NCI-H510A treated with DMSO at 0.1 percent for 48 hours (cell line): ENCODE results near the gene PLCH1.

Experiments
- DNase-seq: peaks from one replicate; lab custom pipeline; 2025; lab: John Stamatoyannopoulos, UW

Gene PLCH1, protein sequence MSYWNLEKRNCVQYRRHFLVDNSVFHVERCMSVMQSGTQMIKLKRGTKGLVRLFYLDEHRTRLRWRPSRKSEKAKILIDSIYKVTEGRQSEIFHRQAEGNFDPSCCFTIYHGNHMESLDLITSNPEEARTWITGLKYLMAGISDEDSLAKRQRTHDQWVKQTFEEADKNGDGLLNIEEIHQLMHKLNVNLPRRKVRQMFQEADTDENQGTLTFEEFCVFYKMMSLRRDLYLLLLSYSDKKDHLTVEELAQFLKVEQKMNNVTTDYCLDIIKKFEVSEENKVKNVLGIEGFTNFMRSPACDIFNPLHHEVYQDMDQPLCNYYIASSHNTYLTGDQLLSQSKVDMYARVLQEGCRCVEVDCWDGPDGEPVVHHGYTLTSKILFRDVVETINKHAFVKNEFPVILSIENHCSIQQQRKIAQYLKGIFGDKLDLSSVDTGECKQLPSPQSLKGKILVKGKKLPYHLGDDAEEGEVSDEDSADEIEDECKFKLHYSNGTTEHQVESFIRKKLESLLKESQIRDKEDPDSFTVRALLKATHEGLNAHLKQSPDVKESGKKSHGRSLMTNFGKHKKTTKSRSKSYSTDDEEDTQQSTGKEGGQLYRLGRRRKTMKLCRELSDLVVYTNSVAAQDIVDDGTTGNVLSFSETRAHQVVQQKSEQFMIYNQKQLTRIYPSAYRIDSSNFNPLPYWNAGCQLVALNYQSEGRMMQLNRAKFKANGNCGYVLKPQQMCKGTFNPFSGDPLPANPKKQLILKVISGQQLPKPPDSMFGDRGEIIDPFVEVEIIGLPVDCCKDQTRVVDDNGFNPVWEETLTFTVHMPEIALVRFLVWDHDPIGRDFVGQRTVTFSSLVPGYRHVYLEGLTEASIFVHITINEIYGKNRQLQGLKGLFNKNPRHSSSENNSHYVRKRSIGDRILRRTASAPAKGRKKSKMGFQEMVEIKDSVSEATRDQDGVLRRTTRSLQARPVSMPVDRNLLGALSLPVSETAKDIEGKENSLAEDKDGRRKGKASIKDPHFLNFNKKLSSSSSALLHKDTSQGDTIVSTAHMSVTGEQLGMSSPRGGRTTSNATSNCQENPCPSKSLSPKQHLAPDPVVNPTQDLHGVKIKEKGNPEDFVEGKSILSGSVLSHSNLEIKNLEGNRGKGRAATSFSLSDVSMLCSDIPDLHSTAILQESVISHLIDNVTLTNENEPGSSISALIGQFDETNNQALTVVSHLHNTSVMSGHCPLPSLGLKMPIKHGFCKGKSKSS (N-terminal part only)

DNA sequence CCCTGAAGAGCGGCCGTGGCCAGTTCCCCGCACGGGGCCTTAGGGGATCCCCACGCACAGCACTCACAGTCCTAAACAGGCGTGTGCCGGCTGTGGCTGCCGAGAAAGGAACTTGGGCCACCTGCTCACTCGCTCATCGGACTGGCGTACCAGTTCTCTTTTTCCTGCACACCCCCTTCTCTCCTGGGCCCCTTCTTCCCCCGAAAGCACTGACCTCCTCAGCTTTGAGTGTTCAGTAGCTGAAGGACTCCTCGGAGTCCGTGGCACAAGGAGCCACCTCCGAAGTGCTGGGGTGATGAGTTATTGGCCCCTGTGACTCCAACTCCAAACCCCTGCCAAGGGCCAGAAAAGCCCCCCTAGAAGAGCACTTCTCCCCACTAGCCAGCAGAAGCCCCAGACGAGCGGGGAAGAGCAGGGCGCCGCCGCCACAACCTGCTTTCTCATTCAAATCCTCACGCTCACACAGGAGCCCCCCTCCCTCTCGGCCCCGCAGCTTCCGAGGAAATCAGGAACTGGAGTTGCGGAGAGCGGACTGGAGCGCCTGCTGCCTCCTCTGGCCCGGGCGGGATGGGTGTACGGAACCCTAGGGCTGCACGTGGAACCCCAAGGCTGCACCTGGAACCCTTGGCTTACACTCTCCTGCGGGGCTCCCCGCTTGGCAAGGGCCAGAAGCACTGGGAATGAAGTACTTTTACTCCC lies at the start of gene PLCH1:
TSS of gene PLCH1 (minus strand) at position 446 of the 699 bp plus-strand sequence. CDS start 40,847 bp downstream, outside the sequence.
- peak; percentile 58 for DNase-seq

DNA sequence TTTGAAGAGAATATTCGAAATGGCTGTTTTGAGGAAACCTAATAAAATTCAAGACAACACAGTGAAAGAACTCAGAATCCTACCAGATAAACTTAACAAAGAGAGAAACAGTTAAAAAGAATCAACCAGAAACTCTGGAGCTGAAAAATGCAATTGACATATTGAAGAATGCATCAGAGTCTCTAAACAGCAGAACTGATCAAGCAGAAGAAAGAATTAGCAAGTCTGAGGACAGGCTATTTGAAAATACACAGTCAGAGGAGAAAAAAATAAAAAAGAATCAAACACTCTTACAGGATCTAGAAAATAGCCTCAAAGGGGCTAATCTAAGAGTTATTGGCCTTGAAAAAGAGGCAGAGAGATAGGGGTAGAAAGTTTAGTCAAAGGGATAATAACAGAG lies 47.7 kb upstream of the PLCH1 start:
- DNase-seq: no peak

DNA sequence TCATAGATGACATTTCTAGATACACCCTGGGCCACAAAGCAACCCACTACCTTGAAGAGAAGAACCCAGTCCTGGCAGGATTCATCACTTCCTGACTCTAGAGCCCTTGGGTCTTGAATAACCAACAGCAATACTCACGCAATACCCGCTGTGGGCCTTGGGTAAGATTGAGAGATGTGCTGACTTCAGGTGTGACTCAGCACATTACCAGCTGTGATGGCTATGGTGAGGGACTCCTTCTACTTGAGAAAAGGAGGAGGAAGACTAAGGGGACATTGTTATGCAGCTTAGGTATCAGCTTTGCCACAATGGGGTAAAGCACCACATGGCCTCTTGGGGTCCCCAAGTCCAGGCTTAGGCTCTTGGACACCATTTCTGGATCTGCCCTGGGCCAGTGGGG lies 46.3 kb upstream of the PLCH1 start:
- no peak for DNase-seq

DNA sequence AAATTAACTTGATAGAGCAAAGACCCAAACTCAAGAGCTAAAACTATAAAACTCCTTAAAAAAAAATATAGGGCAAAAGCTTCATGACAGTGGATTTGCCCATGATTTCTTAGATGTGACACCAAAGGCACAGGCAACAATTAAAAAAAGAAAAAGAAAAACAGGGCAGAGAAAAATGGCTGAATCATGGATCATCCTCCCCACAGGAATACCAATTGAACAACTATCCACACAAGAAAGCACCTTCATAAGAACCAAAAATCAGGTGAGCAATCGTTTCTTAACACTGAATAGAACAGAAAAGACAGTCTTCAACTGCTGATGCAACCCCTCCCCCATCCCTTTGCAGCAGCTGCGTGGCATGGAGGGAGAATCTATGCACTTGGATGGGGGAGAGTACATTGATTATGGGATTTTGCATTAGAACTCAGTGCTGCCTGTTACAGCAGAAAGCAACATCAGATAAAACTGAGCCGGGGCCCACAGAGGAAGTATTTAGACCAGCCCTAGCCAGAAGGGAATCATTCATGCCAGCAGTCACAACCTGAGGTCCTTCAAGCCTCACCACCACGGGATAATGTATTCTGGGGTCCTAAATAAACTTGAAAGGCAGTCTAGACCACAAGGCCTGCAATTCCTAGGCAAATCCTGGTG lies 45.5 kb upstream of the PLCH1 start:
- DNase-seq: no peak

DNA sequence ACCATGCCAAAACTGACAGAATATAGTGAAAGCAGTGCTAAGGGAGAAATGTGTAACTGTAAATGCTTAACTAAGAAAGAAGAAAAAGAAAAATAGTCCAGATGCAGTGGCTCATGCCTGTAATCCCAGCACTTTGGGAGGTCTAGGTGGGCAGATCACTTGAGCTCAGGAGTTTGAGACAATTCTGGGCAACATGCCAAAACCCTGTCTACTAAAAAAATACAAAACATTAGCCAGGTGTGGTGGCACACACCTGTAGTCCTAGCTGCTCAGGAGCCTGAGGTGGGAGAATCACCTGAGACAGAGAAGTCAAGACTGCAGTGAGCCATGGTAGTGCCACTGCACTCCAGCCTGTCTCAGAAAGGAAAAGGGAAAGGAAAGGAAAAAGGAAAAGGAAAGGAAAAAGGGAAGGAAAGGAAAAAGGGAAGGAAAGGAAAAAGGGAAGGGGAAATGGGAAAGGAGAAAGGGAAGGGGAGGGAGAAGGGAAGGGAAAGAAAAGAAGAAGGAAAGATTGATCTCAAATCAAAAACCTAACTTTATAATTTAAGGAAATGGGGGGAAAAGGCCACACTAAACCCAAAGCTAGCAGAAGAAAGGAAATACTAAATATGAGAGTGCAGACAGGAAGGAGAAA lies 40.9 kb upstream of the PLCH1 start:
- DNase-seq: peak; percentile 4

DNA sequence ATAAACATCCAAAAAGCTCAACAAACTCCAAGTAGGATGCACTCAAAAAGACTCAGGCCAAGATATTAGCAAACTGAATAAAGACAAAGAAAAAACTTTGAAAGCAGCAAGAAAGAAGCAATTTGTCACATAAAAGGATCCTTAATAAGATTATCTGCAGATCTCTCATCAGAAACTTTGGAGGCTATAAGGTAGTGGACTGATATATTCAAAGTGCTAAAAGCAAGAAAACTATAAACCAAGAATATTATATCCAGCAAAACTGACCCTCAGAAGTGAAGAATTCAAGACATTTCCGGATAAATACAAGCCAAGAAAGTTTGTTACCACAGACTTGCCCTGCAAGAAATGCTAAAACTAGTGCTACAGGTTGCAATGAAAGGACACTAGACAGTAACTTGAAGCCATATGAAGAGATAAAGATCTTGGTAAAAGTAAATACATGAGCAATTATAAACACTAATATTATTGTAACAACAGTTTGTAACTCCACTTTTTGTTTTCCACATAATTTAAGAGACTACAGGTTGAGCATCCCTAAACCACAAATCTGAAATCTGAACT lies 37.6 kb upstream of the PLCH1 start:
- DNase-seq: no peak

DNA sequence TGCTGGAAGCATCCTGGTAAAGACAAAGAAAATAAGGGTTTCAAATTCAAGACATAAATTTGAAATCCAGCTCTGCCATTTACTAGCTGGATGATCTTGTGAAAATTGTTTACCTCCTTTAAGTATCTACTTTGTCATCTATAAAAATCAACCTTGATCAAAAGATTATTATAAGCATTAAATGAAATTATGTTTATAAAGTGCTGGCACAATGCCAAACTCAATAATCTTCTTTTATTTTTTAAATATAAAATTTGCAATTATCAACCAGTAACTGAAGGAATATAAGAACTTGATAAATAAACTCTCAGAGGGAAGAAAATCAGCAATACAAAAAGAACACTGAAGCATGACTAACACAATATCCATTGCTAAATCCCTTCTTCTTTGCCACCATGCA lies 35.4 kb upstream of the PLCH1 start:
- no peak for DNase-seq

DNA sequence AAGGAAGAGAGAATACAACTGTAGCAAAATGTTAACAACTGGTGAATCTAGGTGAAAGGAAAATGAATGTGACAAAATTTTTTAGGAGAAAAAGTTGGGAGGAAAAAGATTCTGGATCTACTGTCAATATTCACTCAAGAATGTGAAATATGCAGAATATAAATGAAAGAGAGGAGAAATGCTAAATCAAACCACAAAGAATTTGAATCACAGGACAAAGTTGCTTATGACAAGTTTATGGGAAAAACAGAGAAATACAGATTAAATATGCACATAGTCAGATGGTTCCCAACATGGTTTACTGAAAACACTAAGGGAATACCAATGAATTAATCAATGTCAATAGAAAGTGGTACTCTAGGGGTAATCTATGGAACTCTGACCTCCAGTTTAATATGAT lies 33.6 kb upstream of the PLCH1 start:
- no peak for DNase-seq

DNA sequence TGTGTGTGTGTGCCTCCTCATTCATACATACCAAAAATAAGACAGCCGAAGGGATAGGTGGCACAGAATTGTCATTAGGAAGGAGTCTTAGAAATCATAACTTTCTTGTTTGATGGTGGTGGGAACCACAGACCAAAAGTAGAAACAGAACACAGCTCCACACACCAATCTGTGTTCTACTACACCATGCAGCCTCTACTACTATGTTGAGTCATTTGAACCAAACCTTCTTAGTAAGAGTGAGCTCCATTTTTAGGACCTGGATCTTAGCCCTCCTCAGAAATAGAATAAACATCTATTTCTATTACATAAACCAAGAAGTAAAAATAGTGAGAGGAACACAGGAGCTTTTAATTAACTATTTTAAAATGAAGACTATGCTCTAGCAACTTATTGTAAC lies 27.9 kb upstream of the PLCH1 start:
- DNase-seq: no peak

DNA sequence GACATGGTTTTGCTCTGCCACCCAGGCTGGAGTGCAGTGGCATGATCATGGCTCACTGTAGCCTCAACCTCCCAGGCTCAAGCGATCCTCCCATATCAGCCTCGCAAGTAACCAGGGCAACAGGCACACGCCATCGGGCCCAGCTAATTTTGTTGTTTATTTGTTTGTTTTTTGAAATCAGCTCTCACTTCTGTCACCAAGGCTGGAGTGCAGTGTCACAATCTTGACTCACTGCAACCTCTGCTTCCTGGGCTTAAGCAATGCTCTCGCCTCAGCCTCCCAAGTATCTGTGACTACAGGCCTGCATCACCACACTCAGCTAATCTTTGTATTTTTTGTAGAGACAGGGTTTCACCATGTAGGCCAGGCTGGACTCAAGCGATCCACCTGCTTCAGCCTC lies 26.3 kb upstream of the PLCH1 start:
- DNase-seq: no peak

DNA sequence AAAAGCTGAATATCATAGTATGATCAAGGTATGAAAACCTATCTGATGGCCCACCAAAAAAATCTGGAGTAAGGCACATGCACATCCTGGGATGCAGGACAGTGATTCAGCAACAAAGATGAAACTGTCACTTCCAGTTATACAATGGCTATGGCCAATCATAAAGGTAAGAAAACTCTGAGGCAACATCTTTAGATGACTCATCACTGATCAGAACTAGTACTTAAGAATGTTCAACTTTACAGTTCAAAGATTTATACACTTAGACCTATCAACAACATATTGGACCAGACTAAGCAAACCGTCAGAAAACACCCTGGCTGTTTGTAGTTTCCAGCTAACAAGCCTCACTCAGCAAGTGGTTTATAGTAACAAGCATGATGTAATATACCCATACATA lies 21.3 kb upstream of the PLCH1 start:
- DNase-seq: no peak

DNA sequence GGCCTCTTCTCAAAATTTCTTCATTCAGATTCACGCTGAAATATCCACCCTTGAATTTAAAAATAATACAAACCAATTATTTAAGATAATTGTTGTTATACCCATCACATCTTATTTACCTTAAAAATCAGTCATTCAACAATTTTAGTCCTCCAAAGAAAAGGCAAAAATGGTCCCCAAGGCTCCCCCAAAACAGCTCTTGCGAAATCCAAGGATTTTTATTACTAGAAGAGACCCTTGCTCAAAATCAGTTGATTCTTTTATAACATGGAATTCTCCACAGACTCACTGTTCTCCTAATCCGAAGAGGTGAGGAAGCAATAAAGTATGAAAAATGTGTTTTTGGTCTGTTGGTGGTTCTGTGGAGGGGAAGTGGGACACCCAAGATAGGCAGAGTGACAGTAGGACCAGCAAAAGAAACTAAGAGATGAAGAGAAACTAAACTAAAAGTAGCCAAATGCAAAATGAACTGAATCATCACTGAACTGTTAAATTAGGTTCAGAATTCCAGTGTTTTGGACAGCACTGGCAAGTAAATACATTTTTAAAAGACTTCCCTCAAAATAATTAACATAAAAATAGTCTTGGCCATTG lies 19.1 kb upstream of the PLCH1 start:
- DNase-seq: no peak

DNA sequence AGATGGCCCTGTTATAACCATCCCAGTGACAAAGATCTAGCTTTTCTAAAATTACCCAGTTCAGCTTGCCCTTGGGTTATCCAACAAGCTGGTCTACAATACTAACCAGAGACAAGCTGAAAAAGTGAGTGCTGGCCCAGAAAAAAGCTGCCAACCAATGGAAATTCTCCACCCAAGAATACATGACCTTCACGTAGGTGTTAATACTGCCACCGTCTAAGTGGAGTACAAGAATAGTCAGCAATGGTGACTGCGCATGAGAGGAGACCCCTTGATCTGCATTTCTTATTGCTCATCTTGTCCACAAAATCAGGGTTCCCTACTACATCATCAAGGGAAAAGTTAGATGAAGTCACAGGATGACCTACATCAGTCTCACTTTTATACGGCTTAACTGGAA lies 15.8 kb upstream of the PLCH1 start:
- no peak for DNase-seq

DNA sequence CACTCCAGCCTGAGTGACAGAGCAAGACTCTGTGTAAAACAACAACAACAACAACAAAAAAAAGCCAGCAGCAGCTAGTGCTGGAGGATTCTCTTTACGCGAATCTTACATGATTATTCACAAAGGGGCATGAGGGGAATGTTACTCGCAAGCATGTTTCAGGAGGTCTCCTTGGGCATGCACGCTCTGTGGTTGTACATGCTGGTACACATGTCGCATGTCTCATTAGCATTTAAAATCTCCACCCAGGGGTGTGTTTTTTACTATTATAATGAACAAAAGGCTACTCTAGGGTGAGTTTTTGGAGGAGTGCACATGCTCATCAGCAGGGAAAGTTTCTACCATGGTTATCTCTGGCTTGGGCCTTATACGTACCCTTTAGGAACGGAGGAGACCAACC lies 12.7 kb upstream of the PLCH1 start:
- DNase-seq: no peak

DNA sequence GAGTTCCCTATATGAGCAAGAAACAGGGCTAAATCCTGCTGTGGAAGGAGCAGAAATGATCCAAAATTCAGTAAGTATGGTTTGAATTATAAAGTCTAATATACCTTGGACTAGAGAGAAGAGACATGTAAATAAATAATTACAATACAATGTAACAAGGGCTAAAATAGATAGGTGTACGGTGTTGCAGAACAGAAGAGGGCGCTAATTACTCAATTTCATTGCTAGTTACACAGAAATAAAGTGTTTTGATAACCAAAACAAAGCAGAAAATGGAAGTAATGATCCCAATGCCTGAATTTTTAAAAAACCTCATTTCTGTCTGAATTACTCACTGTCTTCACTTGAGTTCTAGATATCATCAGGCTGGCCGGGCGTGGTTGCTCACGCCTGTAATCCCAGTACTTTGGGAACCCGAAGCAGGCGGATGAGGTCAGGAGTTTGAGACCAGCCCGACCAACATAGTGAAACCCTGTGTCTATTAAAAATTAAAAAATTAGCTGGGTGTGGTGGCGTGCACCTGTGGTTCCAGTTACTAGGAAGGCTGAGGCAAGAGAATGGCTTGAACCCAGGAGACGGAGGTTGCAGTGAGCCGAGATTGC lies 8.3 kb upstream of the PLCH1 start:
- peak; percentile 40 for DNase-seq

DNA sequence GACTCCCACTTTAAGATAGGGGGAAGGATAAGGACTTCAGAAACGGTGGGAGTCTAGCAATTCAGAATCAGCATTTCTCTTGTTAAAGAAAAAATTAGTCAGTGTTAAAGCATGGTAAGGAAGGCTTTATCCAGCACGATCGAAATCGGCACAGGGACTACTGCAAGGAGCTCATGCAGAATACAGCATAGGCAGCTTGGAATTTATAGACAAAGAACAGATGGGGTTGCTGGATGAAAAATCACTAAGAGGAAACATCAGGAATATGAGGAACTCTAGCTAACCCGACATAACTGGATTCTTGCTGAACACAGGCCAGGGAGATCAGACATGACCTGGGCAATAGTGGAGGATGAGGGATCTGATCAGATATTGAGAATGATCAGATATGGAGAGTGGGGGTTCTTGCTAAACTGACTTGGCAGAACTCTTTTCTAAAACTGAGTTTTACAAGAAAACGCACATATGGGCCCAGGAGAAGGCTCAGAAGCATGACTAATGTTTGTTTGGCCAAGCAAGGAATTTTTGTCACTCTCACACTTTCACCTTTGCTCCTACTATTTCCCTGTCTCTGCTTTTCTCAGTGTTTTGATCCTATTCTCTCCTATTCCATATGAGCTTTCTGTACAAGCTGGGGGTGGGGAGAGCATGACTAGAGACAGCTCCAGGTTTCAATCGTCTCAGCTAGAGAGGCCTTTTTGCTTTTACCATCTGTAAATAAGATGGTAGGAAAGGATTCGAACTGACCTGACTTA lies 3.9 kb upstream of the PLCH1 start:
- no peak for DNase-seq

DNA sequence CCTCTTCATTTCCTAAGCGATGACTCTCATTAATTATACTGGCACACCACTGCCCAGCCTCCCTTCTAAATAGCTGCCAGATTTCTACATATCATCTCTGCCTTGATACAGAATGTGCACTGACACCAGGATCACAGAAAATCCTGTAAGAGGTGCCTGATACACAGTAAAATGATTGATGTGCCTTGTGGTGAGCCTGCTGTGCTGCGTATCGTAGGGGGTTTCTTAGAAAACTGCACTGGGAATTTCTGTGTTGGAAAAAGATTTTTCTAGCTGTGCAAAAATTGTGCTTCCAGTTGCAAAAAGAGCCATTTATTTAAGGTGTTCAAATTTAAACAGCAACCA lies 3.0 kb upstream of the PLCH1 start:
- DNase-seq: no peak

DNA sequence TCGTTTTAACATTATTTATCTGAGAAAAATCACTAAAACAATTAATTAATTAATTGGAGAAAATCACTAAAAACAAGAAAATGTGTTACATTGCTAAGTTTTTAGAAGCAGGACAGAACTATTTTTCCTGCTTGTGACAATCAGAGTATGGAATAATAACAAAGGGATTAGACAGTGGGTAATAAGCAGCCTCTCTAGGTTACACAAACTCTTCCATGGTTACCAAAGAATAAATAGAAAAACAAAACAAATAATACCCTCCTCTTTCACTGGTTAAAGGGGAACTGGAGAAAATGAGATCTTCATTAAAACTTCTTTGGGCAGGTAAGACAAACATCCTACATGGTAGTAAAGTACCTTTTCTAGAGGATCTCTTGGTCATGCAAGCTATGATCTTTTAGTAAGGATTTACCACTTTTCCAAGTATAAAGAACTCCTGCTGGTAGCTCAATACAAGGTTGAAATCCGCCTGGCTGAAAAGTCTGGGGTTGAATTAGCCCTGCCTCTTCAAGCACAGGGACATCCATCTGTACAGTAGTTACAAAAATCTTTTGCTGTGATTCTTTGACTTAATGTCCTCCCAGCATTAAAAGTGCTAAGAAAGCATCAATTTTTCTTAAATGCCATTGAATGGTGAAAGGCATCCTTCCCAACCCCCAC lies 2.5 kb upstream of the PLCH1 start:
- DNase-seq: no peak
